Measurements from ENCODE around the gene COL19A1.
"Not testable (repeated sequence)": the region's sequence is repeated elsewhere in the genome, so short reads cannot be mapped to it uniquely, and the experiment has no call there.

DNA sequence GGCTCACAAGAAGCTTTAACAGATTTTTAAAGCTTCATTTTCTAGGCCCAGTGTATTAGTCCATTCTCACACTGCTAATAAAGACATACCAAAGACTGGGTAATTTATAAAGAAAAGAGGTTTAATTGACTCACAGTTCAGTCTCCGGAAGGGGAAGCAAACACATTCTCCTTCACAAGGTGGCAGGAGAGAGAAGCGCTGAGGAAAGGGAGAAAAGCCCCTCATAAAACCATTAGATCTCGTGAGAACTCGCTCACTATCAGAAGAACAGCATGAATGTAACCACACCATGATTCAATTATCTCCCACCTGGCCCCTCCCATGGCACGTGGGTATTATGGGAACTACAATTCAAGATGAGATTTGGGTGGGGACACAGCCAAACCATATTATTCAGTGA is 42.0 kb upstream of the COL19A1 start:
- TF ChIP-seq, protein P1, sequence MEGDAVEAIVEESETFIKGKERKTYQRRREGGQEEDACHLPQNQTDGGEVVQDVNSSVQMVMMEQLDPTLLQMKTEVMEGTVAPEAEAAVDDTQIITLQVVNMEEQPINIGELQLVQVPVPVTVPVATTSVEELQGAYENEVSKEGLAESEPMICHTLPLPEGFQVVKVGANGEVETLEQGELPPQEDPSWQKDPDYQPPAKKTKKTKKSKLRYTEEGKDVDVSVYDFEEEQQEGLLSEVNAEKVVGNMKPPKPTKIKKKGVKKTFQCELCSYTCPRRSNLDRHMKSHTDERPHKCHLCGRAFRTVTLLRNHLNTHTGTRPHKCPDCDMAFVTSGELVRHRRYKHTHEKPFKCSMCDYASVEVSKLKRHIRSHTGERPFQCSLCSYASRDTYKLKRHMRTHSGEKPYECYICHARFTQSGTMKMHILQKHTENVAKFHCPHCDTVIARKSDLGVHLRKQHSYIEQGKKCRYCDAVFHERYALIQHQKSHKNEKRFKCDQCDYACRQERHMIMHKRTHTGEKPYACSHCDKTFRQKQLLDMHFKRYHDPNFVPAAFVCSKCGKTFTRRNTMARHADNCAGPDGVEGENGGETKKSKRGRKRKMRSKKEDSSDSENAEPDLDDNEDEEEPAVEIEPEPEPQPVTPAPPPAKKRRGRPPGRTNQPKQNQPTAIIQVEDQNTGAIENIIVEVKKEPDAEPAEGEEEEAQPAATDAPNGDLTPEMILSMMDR (IDR thresholded peaks at IDR 0.05), result not testable (repeated sequence)
- TF ChIP-seq POLR2A (IDR thresholded peaks at IDR 0.05); POLR2AphosphoS5 (IDR thresholded peaks at IDR 0.05; ENCODE audit: insufficient read depth in 1 of 2, low read depth in 1 of 2): not testable (repeated sequence)

Measured in vagina (tissue), 2 donors.